HCT116 (cell line): ENCODE results near the gene PLAU. TPM values are rescaled to one million over a fixed set of nuclear protein-coding genes. Genes with fewer than 3 reads are reported as not detected.

Source experiments
- ATAC-seq: fragments of 200-7000 bp; cut with Tn5 transposase; 2 replicates; pipeline ENCODE4 v1.9.1; 2020; ENCODE audit warnings: mild to moderate bottlenecking, moderate library complexity
- BruUV-seq: library from RNA; stranded (reverse); fragments of 400-500 nt; replicated peaks from 2 replicates; lab custom pipeline; 2021; lab: Mats Ljungman, UMichigan
- CTCF ChIA-PET: fragments of 300-600 bp; sonication (Branson Sonifier 250); formaldehyde crosslinking; loops from one replicate; lab custom pipeline; 2021; ENCODE audit warnings: antibody characterized with exemption; lab: Charles Lee
- POLR2A ChIA-PET: fragments of 300-600, 350-600 bp; sonication (Branson Sonifier 250); formaldehyde crosslinking; loops from one replicate; lab custom pipeline; 2021; ENCODE audit warnings: antibody characterized with exemption; lab: Charles Lee
- RAD21 ChIA-PET, 2 experiments: fragments of 300-600 bp; sonication (Branson Sonifier 250); formaldehyde crosslinking; loops; one replicate each; lab custom pipeline; 2023; ENCODE audit warnings: low total read pairs in 2 of 2; ENCODE audit not compliant: uncharacterized antibody in 2 of 2, unreplicated experiment in 2 of 2, low non-redundant PET in 1 of 2; lab: Charles Lee
- DNase-seq: peaks from one replicate; pipeline ENCODE4 v3.0.0-alpha.2; 2010; ENCODE audit warnings: low read depth, low spot score
- H2AFZ ChIP-seq: fragments of 200-600 bp; shearing (Covaris generic), sonication (generic); 2 replicates; pipeline ENCODE4 v1.6.1; 2017; ENCODE audit warnings: low read depth, mixed run types, mixed read lengths, antibody characterized with exemption, low read length; ENCODE audit not compliant: poor library complexity, severe bottlenecking
- H3K27ac ChIP-seq: 2 replicates; pipeline ENCODE4 v1.5.1; 2012; ENCODE audit warnings: low read depth, low read length
- H3K27me3 ChIP-seq: fragments of 200-600 bp; sonication (generic); 2 replicates; pipeline ENCODE4 v1.6.1; 2016; ENCODE audit warnings: mixed run types, low read length, mixed read lengths; ENCODE audit not compliant: insufficient read depth
- H3K36me3 ChIP-seq, 2 experiments: fragments of 200-500 bp in 1 of 2; fragments of 200-600 bp in 1 of 2; sonication (Bioruptor generic) in 1 of 2; sonication (generic) in 1 of 2; 2 replicates each; pipeline versions ENCODE4 v1.5.1 to v1.6.1; 2014 to 2016; ENCODE audit warnings: low read length in 2 of 2, inconsistent platforms in 1 of 2, mixed read lengths in 1 of 2, mixed run types in 1 of 2; ENCODE audit not compliant: insufficient read depth in 2 of 2, control insufficient read depth in 1 of 2
- H3K4me1 ChIP-seq, 2 experiments: fragments of 200-600 bp in 1 of 2; sonication (generic) in 1 of 2; 2 replicates each; pipeline versions ENCODE4 v1.5.1 to v1.6.1; 2012 to 2017; ENCODE audit warnings: low read length in 2 of 2, inconsistent platforms in 1 of 2, mild to moderate bottlenecking in 1 of 2, mixed read lengths in 1 of 2, mixed run types in 1 of 2, moderate library complexity in 1 of 2; ENCODE audit not compliant: insufficient read depth in 2 of 2, control insufficient read depth in 1 of 2
- H3K4me2 ChIP-seq: fragments of 200-600 bp; sonication (generic); 2 replicates; pipeline ENCODE4 v1.6.1; 2017; ENCODE audit warnings: mixed run types, low read length, mixed read lengths
- H3K4me3 ChIP-seq, 2 experiments: fragments of 200-600 bp in 1 of 2; sonication (generic) in 1 of 2; replicated peaks in 1 of 2; 2 replicates each; pipeline ENCODE4 v1.5.1; 2011 to 2016; ENCODE audit warnings: low read length in 2 of 2, control low read depth in 1 of 2, low read depth in 1 of 2, mild to moderate bottlenecking in 1 of 2, mixed read lengths in 1 of 2, mixed run types in 1 of 2
- H3K79me2 ChIP-seq: fragments of 200-600 bp; sonication (generic); 2 replicates; pipeline ENCODE4 v1.6.1; 2017; ENCODE audit warnings: mild to moderate bottlenecking, mixed run types, low read length, moderate library complexity, mixed read lengths; ENCODE audit not compliant: insufficient read depth
- H3K9ac ChIP-seq: fragments of 200-600 bp; sonication (generic); 2 replicates; pipeline ENCODE4 v1.6.1; 2016; ENCODE audit warnings: low read length, mixed read lengths
- H3K9me2 ChIP-seq: fragments of 200-600 bp; sonication (generic), shearing (Covaris generic); 2 replicates; pipeline ENCODE4 v1.6.1; 2017; ENCODE audit warnings: mixed run types, mild to moderate bottlenecking, moderate library complexity; ENCODE audit not compliant: insufficient read depth
- H3K9me3 ChIP-seq, 2 experiments: fragments of 200-500 bp in 1 of 2; fragments of 200-600 bp in 1 of 2; sonication (Bioruptor generic) in 1 of 2; sonication (generic) in 1 of 2; 2 replicates each; pipeline ENCODE4 v1.6.1; 2014 to 2017; ENCODE audit warnings: low read length in 2 of 2, mixed read lengths in 2 of 2, inconsistent platforms in 1 of 2, low read depth in 1 of 2, mild to moderate bottlenecking in 1 of 2, mixed run types in 1 of 2, moderate library complexity in 1 of 2; ENCODE audit not compliant: control insufficient read depth in 1 of 2, insufficient read depth in 1 of 2
- H4K20me1 ChIP-seq: fragments of 200-600 bp; sonication (generic), shearing (Covaris generic); 2 replicates; pipeline ENCODE4 v1.6.1; 2017; ENCODE audit warnings: mixed run types, mild to moderate bottlenecking, moderate library complexity; ENCODE audit not compliant: insufficient read depth
- ATF3 ChIP-seq: IDR thresholded peaks from 2 replicates; pipeline ENCODE4 v1.6.1; 2012
- CBX3 ChIP-seq: IDR thresholded peaks from 2 replicates; pipeline ENCODE4 v1.6.1; 2012; ENCODE audit warnings: low read depth
- CEBPB ChIP-seq: IDR thresholded peaks from 2 replicates; pipeline ENCODE4 v1.6.1; 2012; ENCODE audit warnings: low read depth
- CTCF ChIP-seq, 3 experiments: fragments of 200-600 bp in 1 of 3; sonication (generic) in 1 of 3; IDR thresholded peaks in 2 of 3; conservative IDR thresholded peaks in 1 of 3; 2 replicates each; pipeline ENCODE4 v1.5.1; 2012 to 2017; ENCODE audit warnings: low read depth in 2 of 3, low read length in 2 of 3, antibody characterized with exemption in 1 of 3, borderline replicate concordance in 1 of 3, control low read depth in 1 of 3, mild to moderate bottlenecking in 1 of 3, mixed read lengths in 1 of 3, mixed run types in 1 of 3, moderate library complexity in 1 of 3; ENCODE audit not compliant: insufficient read depth in 1 of 3
- EGR1 ChIP-seq: IDR thresholded peaks from 2 replicates; pipeline ENCODE4 v1.6.1; 2012; ENCODE audit warnings: low read depth
- EZH2 ChIP-seq: fragments of 200-600 bp; sonication (generic); IDR thresholded peaks from 2 replicates; pipeline ENCODE4 v1.6.1; 2017; ENCODE audit warnings: antibody characterized with exemption, mixed run types
- EZH2phosphoT487 ChIP-seq: fragments of 200-600 bp; IDR thresholded peaks from 2 replicates; pipeline ENCODE4 v1.6.1; 2018; ENCODE audit warnings: antibody characterized with exemption, borderline replicate concordance
- MAX ChIP-seq: IDR thresholded peaks from 2 replicates; pipeline ENCODE4 v1.6.1; 2012
- POLR2A ChIP-seq: IDR thresholded peaks from 2 replicates; pipeline ENCODE4 v1.7.0; 2011; ENCODE audit warnings: borderline replicate concordance; ENCODE audit not compliant: insufficient read depth, insufficient read length; ENCODE audit errors: extremely low read depth
- POLR2AphosphoS5 ChIP-seq: IDR thresholded peaks from 2 replicates; pipeline ENCODE4 v1.6.1; 2011; ENCODE audit warnings: mild to moderate bottlenecking, low read depth, low read length, moderate library complexity
- SIN3A ChIP-seq: IDR thresholded peaks from 2 replicates; pipeline ENCODE4 v1.6.1; 2012; ENCODE audit warnings: low read depth
- SRF ChIP-seq: IDR thresholded peaks from 2 replicates; pipeline ENCODE4 v1.6.1; 2012; ENCODE audit warnings: low read depth
- TCF7L2 ChIP-seq: IDR thresholded peaks from 2 replicates; pipeline ENCODE4 v1.7.0; 2011; ENCODE audit warnings: borderline replicate concordance, inconsistent platforms; ENCODE audit not compliant: insufficient read depth, insufficient read length; ENCODE audit errors: extremely low read depth
- YY1 ChIP-seq: IDR thresholded peaks from 2 replicates; pipeline ENCODE4 v1.6.1; 2011; ENCODE audit warnings: low read length, low read depth, moderate library complexity, mild to moderate bottlenecking; ENCODE audit not compliant: insufficient replicate concordance; ENCODE audit errors: extremely low read depth
- ZBTB33 ChIP-seq: IDR thresholded peaks from 2 replicates; pipeline ENCODE4 v1.6.1; 2011; ENCODE audit warnings: mild to moderate bottlenecking, low read length, moderate library complexity; ENCODE audit not compliant: insufficient replicate concordance; ENCODE audit errors: extremely low read depth
- ZFX ChIP-seq: fragments of 450-650 bp; IDR thresholded peaks from 2 replicates; pipeline ENCODE4 v1.6.1; 2017
- ZNF274 ChIP-seq: fragments of 200-500 bp; sonication (Bioruptor generic); IDR thresholded peaks from 2 replicates; pipeline ENCODE4 v1.6.1; 2014; ENCODE audit warnings: mild to moderate bottlenecking, low read depth, low read length, inconsistent platforms
- intact Hi-C: fragments of 100-400 bp; cut with micrococcal nuclease; formaldehyde crosslinking; loops from 2 replicates; pipeline ENCODE4 v1.10.0; 2022
- total RNA-seq: library from RNA; stranded (reverse); gene quantifications from one replicate; pipeline ENCODE4 v1.2.1, GENCODE V29; 2021; ENCODE audit not compliant: unreplicated experiment

The PLAU gene
- total RNA-seq, 1 experiment from 2014 or later, result 60.3 TPM

- ATAC-seq, result peak; percentile 17
- peak overlapping the region; percentile 64 for H3K4me2 ChIP-seq
- no peaks in the 10 kb centered on the region for H3K9me3 ChIP-seq
- intact Hi-C loops, result no loop called here
- H3K79me2 ChIP-seq, result peaks cover 42% of the 10 kb centered on the region
- no TSS peak for BruUV-seq
- no peaks in the 10 kb centered on the region for H3K27me3 ChIP-seq
- no peak for DNase-seq
- H4K20me1 ChIP-seq, result no peaks in the 10 kb centered on the region
- CTCF ChIA-PET, result no interaction called here
- H3K27ac ChIP-seq, result peak overlapping the region; percentile 55; the same call in 1 of the 2 replicates
- no peak for TF ChIP-seq SIN3A
- no peak for TF ChIP-seq EGR1
- no peak for TF ChIP-seq ZFX
- TF ChIP-seq MAX, result no peak
- TF ChIP-seq POLR2A, result no peak
- no peak for TF ChIP-seq CTCF (IDR thresholded peaks at IDR 0.05 in 2 of 3, conservative IDR thresholded peaks at IDR 0.05 in 1 of 3; ENCODE audit: borderline replicate concordance in 1 of 3, insufficient read depth in 1 of 3, low read depth in 2 of 3, low read length in 2 of 3)
- TF ChIP-seq CEBPB, result no peak
- no peak for TF ChIP-seq ZBTB33
- TF ChIP-seq EZH2phosphoT487, result no peak
- TF ChIP-seq EZH2, result no peak
- no peak for TF ChIP-seq ATF3
- TF ChIP-seq CBX3, result no peak
- TF ChIP-seq ZNF274, result no peak
- no peak for TF ChIP-seq YY1
- TF ChIP-seq POLR2AphosphoS5, result no peak
- TF ChIP-seq TCF7L2, result no peak
- TF ChIP-seq SRF, result no peak
- H2AFZ ChIP-seq, result no peak overlapping the region
- POLR2A ChIA-PET, result no interaction called here
- H3K4me1 ChIP-seq, result peaks cover 28 to 43% of the 10 kb centered on the region in 2 experiments
- H3K4me3 ChIP-seq, result peak overlapping the region; percentile 58 to 64
- H3K9me2 ChIP-seq, result no peaks in the 10 kb centered on the region
- peaks cover 6 to 16% of the 10 kb centered on the region in 2 experiments; a peak in 3 of 4 replicates for H3K36me3 ChIP-seq
- RAD21 ChIA-PET, result no interaction called here
- H3K9ac ChIP-seq, result peak overlapping the region; percentile 62
Observed at GRCh38 chr10:73873838-73874215, 37.1 kb upstream of the PLAU start.
